GM10847 (cell line): ENCODE measurements around the gene HS3ST1.

Source experiments
- POLR2A ChIP-seq: IDR thresholded peaks from 2 replicates; pipeline ENCODE4 v1.6.1; 2011; ENCODE audit not compliant: insufficient read length; ENCODE audit errors: extremely low read depth

The HS3ST1 gene

DNA sequence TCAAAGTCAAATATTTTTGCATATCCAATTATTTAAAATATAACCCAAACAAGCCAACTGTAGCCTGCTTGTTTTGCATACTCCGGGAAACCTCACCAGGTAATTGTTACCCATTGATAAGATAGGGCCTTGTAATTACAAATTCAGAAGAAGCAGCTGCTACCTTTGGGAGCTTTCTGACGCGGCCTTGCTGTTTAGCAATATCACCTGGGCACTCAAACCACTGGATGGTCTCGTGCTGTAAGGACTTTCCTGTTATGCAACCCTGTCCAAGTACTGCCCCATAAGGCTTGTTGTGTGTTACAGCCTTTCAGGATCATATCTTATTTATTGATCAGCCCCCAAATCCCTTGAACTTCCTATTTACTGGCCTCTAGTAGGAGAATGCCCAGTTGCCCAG lies 52.1 kb downstream of the HS3ST1 start:
- no peak for TF ChIP-seq POLR2A

DNA sequence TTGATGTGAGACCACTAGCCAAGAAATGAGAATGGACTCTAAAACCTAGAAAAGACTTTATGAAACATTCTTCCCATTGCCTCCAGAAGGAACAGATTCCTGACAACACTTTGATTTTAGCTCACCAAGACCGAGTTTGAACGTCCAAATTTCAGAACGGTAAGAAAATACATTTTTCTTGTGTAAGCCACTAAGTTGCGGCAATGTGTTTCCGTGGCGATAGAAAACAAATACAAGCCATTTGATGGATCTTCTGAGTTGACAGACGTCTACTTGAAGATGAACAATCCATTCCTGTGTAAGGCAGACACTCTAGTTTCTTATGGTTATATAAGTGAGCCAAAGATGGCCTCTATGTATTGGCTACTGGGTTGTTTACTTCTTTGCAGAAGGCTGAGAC lies 52.5 kb downstream of the HS3ST1 start:
- TF ChIP-seq POLR2A = no peak

DNA sequence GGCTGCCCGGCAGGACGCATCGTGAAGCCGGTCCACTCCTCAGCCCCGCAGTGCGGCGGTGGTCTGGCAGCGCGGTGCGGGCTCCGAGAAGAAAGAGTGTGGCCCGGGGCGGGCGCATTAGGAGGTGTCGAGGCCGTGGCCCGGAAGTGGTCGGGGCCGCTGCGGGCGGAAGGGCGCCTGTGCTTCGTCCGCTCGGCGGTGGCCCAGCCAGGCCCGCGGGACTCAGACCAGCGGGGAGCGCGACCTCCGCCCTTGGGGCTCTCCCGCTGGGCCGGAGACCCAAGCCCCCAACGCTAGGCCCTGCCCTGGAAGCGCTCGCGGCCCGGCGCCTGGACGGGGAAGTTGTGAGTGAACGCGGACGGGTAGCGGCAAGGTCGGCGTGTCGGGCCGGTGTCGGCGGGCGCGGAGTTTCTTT lies 60.0 kb downstream of the HS3ST1 start:
- TF ChIP-seq POLR2A = no peak

DNA sequence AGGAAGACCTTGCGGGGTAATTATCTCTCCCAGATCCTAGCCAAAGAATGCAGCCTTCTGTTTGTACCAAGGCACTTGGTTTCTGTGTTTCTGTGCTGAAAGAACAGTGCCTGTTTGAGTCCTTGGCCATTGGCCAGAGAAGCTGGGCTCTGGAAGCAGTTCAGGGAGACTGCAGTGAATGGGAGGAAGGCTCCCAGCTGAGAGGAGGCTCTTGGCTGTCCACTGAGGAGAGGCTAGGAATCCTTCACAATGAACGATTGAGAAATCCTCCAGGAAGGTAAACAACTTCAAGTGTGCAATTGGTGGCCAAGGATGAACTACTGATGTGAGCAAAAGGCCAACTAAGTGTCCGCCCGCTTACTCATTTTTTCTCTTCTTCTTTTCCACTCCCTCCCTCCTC lies 61.3 kb downstream of the HS3ST1 start:
- TF ChIP-seq POLR2A = no peak

DNA sequence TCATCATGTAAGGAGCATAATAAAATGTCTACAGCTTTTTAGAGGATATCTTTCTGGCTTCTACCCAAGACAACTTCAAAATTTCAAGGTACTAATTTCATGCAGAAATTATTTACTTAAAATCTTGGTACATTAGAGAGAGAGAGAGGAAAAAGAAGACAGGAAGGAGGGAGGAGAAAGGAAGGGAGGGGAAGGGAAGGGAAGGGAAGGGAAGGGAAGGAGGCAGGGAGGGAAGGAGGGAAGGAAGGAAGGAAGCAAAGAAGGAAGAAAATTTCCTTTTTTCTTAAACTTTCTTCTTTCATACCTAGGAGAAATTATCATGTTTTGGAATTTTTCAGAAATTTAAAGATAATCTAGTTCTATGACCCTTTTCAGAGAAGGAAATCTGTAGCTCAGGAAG lies 61.8 kb downstream of the HS3ST1 start:
- no peak for TF ChIP-seq POLR2A

DNA sequence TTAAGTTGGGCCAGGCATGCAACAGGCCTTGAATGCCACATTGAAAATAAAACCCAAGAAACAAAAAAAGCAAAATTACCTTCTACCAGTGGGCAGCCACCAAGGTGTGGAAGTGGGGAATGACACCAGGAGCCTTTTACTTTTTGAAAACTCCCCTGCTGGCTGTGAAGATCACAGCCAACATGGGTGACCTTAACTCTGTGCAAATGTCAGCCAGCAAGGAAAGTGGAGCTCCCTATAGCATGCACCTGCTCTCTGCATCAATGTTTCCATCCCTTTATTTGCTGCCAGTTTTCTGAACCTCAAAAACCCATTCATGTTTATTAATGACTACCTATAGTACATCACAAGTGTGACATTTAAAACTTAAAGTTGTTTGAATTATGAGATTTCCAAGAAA lies 63.7 kb downstream of the HS3ST1 start:
- TF ChIP-seq POLR2A = no peak

DNA sequence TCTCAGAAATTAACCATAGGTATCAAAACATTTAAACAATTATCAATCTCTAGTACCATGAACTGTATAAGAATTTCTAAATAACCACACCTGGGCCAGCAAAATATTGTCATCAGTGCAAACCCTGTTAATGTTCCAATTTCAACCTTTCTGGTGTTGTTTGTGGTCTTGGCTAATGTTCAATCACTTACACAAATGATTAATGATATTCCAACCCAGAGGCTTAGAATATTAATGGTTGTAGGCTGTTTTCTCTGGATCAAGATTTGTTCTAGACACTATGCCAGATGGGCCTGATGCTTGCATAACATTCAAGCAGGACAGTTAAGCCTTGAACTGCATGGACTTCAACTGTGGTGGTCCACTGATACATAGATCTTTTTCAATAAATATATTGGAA lies 69.1 kb downstream of the HS3ST1 start:
- TF ChIP-seq POLR2A = no peak

DNA sequence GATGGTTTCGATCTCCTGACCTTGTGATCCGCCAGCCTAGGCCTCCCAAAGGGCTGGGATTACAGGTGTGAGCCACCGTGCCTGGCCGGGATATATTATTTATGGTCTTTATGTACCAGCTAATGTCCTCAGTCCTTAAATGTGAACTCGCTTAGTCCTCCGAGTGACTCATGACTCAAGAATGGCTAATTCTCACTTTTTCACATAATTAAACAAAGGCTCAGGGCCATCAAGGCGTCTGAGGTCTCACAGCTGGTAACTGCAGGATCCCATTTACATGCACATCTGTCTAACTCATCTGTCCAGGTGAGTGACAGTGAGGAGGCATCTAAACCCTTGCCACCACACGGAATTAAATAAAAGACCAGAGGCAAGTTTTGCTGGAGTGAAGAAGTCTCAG lies 73.5 kb downstream of the HS3ST1 start:
- TF ChIP-seq POLR2A = no peak

DNA sequence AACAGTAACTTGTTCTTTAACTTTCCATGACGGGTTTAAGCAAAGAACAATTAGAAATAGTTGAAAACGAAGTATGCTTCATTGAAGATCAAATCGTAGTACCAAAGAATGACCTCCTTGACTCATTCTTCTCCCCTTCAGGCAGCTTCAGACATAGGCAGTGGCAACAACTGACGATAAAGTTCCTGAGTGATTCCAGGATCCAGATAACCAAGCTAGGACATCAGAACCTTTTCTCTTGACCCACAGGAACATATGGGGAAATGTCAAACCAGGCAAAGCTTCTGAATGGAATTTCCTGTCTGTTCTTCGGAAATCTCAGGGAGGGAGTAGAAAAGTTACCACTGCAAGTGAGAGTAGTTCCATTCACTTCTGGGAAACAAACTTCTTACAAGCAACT lies 74.2 kb downstream of the HS3ST1 start:
- TF ChIP-seq POLR2A = no peak

DNA sequence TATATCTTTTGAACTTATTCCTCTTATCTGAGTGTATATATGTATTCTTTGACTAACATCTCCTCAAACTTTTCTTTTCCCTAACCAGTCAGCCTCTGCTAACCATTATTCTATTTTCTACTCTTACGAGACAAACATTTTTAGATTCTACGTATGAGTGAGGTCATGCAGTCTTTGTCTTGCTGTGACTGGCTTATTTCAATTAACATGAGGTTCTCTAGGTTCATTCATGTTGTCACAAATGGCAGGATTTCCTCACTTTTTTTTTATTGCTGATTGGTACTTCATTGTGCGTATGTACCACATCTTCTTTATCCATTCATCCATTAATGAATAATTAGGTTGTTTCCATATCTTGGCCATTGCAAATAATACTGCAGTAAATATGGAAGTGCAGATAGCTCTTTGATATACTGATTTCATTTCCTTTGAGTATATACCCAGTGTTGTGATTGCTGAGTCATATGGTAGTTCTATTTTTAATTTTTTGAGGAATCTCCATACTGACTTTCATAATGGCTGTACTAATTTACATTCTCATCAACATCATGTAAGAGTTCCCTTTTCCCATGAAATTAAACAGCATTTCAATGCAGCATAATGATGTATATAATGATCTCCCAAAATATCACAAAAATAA lies 80.1 kb downstream of the HS3ST1 start:
- no peak for TF ChIP-seq POLR2A

DNA sequence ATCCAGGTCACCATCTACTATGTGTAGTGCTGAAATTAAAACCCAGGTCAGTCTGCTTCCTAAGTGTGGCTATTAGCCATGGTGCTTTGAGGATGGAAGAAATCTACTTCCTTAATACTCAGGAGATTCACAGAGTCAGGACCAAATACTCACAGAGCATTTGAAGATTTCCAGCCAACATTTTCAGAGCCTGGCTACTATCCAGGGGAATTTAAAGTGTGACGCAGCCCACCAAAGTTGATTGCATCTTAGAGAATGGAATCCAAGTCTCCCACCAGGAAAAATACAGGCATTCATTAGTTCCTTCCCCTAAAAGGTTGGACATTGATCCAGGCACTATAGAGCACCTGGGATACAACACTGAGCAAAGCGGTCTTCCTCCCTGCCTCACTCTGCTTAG lies 83.8 kb downstream of the HS3ST1 start:
- no peak for TF ChIP-seq POLR2A

DNA sequence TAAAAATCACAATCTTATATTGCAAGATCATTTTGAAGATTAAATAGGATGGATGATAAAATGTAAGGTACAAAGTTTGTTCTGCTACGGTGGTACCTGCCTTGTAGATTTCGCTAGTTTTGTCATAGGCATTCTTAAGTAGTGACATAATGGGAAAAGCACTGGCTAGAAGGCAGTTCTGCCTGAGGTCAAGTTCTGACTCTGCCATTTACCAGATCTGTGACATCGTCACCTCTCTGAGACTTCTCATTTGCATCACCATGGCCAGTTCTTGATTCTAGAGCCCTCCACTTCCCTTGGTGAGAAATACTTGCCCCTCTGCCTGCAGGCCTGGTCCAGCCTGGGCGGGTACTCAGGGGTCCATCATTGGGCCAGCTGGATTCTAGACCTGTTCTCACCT lies 85.2 kb downstream of the HS3ST1 start:
- TF ChIP-seq POLR2A = no peak
